IPS-15b (cell line): ENCODE data around the gene ARHGAP45.

Experiments
- H3K27me3 ChIP-seq: one replicate; pipeline ENCODE4 v1.6.1; 2013; ENCODE audit warnings: low read length; ENCODE audit not compliant: control insufficient read depth, insufficient read depth
- H3K36me3 ChIP-seq: one replicate; pipeline ENCODE4 v1.6.1; 2013; ENCODE audit warnings: low read length; ENCODE audit not compliant: control insufficient read depth, insufficient read depth
- H3K4me1 ChIP-seq: one replicate; pipeline ENCODE4 v1.6.1; 2013; ENCODE audit warnings: mild to moderate bottlenecking, low read length; ENCODE audit not compliant: control insufficient read depth, insufficient read depth
- H3K4me3 ChIP-seq: one replicate; pipeline ENCODE4 v1.5.1; 2013; ENCODE audit warnings: low read depth, low read length
- H3K9ac ChIP-seq: one replicate; pipeline ENCODE4 v1.6.1; 2013; ENCODE audit warnings: low read depth, mild to moderate bottlenecking, low read length
- H3K9me3 ChIP-seq: one replicate; pipeline ENCODE4 v1.6.1; 2013; ENCODE audit warnings: mild to moderate bottlenecking, low read length; ENCODE audit not compliant: control insufficient read depth, insufficient read depth

ARHGAP45 gene

GRCh38 chr19:1089126-1089771 is 22.3 kb downstream of the ARHGAP45 start:
- no peaks in the 10 kb centered on the region for H3K4me1 ChIP-seq
- no peaks in the 10 kb centered on the region for H3K27me3 ChIP-seq
- H3K9me3 ChIP-seq = no peaks in the 10 kb centered on the region
- H3K4me3 ChIP-seq = no peak overlapping the region
- H3K9ac ChIP-seq = no peak overlapping the region
- peaks cover 60% of the 10 kb centered on the region for H3K36me3 ChIP-seq

- Histone ChIP-seq H3K4me1 (no peaks in the 10 kb centered on the region), H3K27me3 (no peaks in the 10 kb centered on the region), H3K4me3 (no peak overlapping the region), H3K9me3 (no peaks in the 10 kb centered on the region), H3K9ac (no peak overlapping the region), H3K36me3 (peaks cover 57% of the 10 kb centered on the region)
These were observed 22.9 kb downstream of the ARHGAP45 start for GRCh38 chr19:1089891-1090290.

- Histone ChIP-seq H3K9me3 (no peaks in the 10 kb centered on the region), H3K4me3 (no peak overlapping the region), H3K4me1 (no peaks in the 10 kb centered on the region), H3K27me3 (no peaks in the 10 kb centered on the region), H3K9ac (no peak overlapping the region), H3K36me3 (peaks cover 49% of the 10 kb centered on the region)
These were observed 24.0 kb downstream of the ARHGAP45 start for GRCh38 chr19:1090731-1091543.

GRCh38 chr19:1091544-1092175 is 24.7 kb downstream of the ARHGAP45 start:
- Histone ChIP-seq H3K36me3 (peaks cover 43% of the 10 kb centered on the region), H3K27me3 (no peaks in the 10 kb centered on the region), H3K9me3 (no peaks in the 10 kb centered on the region), H3K9ac (no peak overlapping the region), H3K4me3 (no peak overlapping the region), H3K4me1 (no peaks in the 10 kb centered on the region)

GRCh38 chr19:1093330-1093729 is 26.4 kb downstream of the ARHGAP45 start:
- Histone ChIP-seq H3K27me3 (no peaks in the 10 kb centered on the region), H3K4me1 (no peaks in the 10 kb centered on the region), H3K9me3 (no peaks in the 10 kb centered on the region), H3K36me3 (peaks cover 29% of the 10 kb centered on the region), H3K9ac (no peak overlapping the region), H3K4me3 (no peak overlapping the region)

- peak overlapping the region; percentile 90 for H3K9ac ChIP-seq
- peak overlapping the region; percentile 78 for H3K4me3 ChIP-seq
- H3K36me3 ChIP-seq = peaks cover 23% of the 10 kb centered on the region
- H3K9me3 ChIP-seq = no peaks in the 10 kb centered on the region
- no peaks in the 10 kb centered on the region for H3K27me3 ChIP-seq
- no peaks in the 10 kb centered on the region for H3K4me1 ChIP-seq
These were observed 27.0 kb downstream of the ARHGAP45 start for GRCh38 chr19:1093811-1094553.

- Histone ChIP-seq H3K9me3 (no peaks in the 10 kb centered on the region), H3K9ac (peak overlapping the region; percentile 90), H3K4me1 (no peaks in the 10 kb centered on the region), H3K4me3 (peak overlapping the region; percentile 78), H3K27me3 (no peaks in the 10 kb centered on the region), H3K36me3 (peaks cover 18% of the 10 kb centered on the region)
These were observed 27.6 kb downstream of the ARHGAP45 start for GRCh38 chr19:1094655-1094977.

- Histone ChIP-seq H3K9me3 (no peaks in the 10 kb centered on the region), H3K4me1 (no peaks in the 10 kb centered on the region), H3K4me3 (peak within 1 kb of the TSS; percentile 78), H3K36me3 (peaks cover 18% of the 10 kb centered on the region), H3K27me3 (no peaks in the 10 kb centered on the region), H3K9ac (peak within 1 kb of the TSS; percentile 90)
These were observed 28.2 kb downstream of the ARHGAP45 start, which contains the start of gene POLR2E for GRCh38 chr19:1094978-1095701. TSS of gene POLR2E (minus strand) at chr19:1095375. CDS start at chr19:1095315, 60 bp downstream.

GRCh38 chr19:1097810-1098176 is 30.8 kb downstream of the ARHGAP45 start:
- Histone ChIP-seq H3K9ac (no peak overlapping the region), H3K36me3 (no peaks in the 10 kb centered on the region), H3K4me3 (no peak overlapping the region), H3K9me3 (no peaks in the 10 kb centered on the region), H3K4me1 (peaks cover 2% of the 10 kb centered on the region), H3K27me3 (no peaks in the 10 kb centered on the region)

- peaks cover 2% of the 10 kb centered on the region for H3K4me1 ChIP-seq
These were observed 31.4 kb downstream of the ARHGAP45 start for GRCh38 chr19:1098177-1099051.

More at GRCh38 chr19:1098177-1099051, 31.4 kb downstream of the ARHGAP45 start:
- H3K27me3 ChIP-seq = no peaks in the 10 kb centered on the region
- H3K36me3 ChIP-seq = no peaks in the 10 kb centered on the region
- H3K9me3 ChIP-seq = no peaks in the 10 kb centered on the region
- H3K9ac ChIP-seq = no peak overlapping the region
- H3K4me3 ChIP-seq = no peak overlapping the region
